Measurements from ENCODE around the gene UBA52. TPM values are rescaled to one million over a fixed set of nuclear protein-coding genes. Genes with fewer than 3 reads are reported as not detected.

Gene UBA52
- total and polyA plus RNA-seq, 10 of the 15 experiments (the other 5 are each of a cell fraction or from before 2014, with no cell fraction given) = 1,131 to 2,392 (median 1,645) TPM

GRCh38 chr19:18543814-18544475, 27.7 kb upstream of the UBA52 start (continued):
- TF ChIP-seq POU2F2 (IDR thresholded peaks at IDR 0.05; ENCODE audit: borderline replicate concordance, low read depth, low read length) (peak; percentile 54; the same call in 1 of the 3 replicates), STAT1 (conservative IDR thresholded peaks at IDR 0.05) (no peak), SMAD1 (IDR thresholded peaks at IDR 0.05; ENCODE audit: low read depth, partially characterized antibody) (peak; percentile 33), MXI1 (IDR thresholded peaks at IDR 0.05; ENCODE audit: low read depth, low read length) (peak; percentile 50; the same call in 1 of the 2 replicates), NFYB (IDR thresholded peaks at IDR 0.05; ENCODE audit: insufficient read depth, low read depth, low read length) (no peak), PBX3 (IDR thresholded peaks at IDR 0.05; ENCODE audit: insufficient replicate concordance, low read depth, low read length) (peak; percentile 66), POLR2AphosphoS2 (IDR thresholded peaks at IDR 0.05; ENCODE audit: low read depth, low read length) (no peak), CUX1 (IDR thresholded peaks at IDR 0.05; ENCODE audit: insufficient replicate concordance, low read depth, low read length) (no peak), IKZF1 (conservative IDR thresholded peaks at IDR 0.05) (peak; percentile 33), NFIC (IDR thresholded peaks at IDR 0.05; ENCODE audit: low read depth, low read length) (no peak), HDAC2 (IDR thresholded peaks at IDR 0.05) (no peak), RCOR1 (conservative IDR thresholded peaks at IDR 0.05; ENCODE audit: low read depth, low read length) (no peak), HCFC1 (IDR thresholded peaks at IDR 0.05; ENCODE audit: low read length) (0 out of 2 replicates have a peak, but pooled peaks have one; percentile 4), GATAD2B (conservative IDR thresholded peaks at IDR 0.05; ENCODE audit: low read depth) (0 out of 2 replicates have a peak, but pooled peaks have one; percentile 30), CHD1 (IDR thresholded peaks at IDR 0.05; ENCODE audit: low read depth, low read length) (no peak), CREB1 (IDR thresholded peaks at IDR 0.05; ENCODE audit: low read depth) (peak; percentile 76), POLR2AphosphoS5 (IDR thresholded peaks at IDR 0.05; ENCODE audit: low read length) (peak; percentile 73; the same call in 1 of the 2 replicates), ZNF687 (IDR thresholded peaks at IDR 0.05) (peak; percentile 36; the same call in 1 of the 2 replicates)
